Measurements from ENCODE around the gene ALG1. TPM values are rescaled to one million over a fixed set of nuclear protein-coding genes. Genes with fewer than 3 reads are reported as not detected.
"Not testable (repeated sequence)": the region's sequence is repeated elsewhere in the genome, so short reads cannot be mapped to it uniquely, and the experiment has no call there.

The ALG1 gene
- polyA plus RNA-seq, 1 donor = 25.6 TPM

GRCh38 chr16:5116780-5117295, 45.2 kb downstream of the ALG1 start:
- DNase-seq; H3K4me1 ChIP-seq (ENCODE audit: control insufficient read depth, insufficient read depth, low read length); H3K4me3 ChIP-seq (ENCODE audit: low read length); H3K27ac ChIP-seq (ENCODE audit: low read length); H3K9me3 ChIP-seq (ENCODE audit: control insufficient read depth, low read depth, low read length); H3K27me3 ChIP-seq (ENCODE audit: control insufficient read depth, insufficient read depth, low read length); H3K36me3 ChIP-seq (ENCODE audit: control insufficient read depth, insufficient read depth, low read length): not testable (repeated sequence)
- WGBS (ENCODE audit: insufficient coverage, low lambda C conversion rate) = no CpG with 5 or more reads among the region's 10 CpGs

- H3K27me3 ChIP-seq (ENCODE audit: control insufficient read depth, insufficient read depth, low read length); H3K27ac ChIP-seq (ENCODE audit: low read length); H3K4me1 ChIP-seq (ENCODE audit: control insufficient read depth, insufficient read depth, low read length); H3K9me3 ChIP-seq (ENCODE audit: control insufficient read depth, low read depth, low read length); H3K4me3 ChIP-seq (ENCODE audit: low read length); H3K36me3 ChIP-seq (ENCODE audit: control insufficient read depth, insufficient read depth, low read length): not testable (repeated sequence)
- DNase-seq = peak; percentile 19 to 29
- WGBS (ENCODE audit: insufficient coverage, low lambda C conversion rate) = no CpG with 5 or more reads among the region's 20 CpGs
Observed at GRCh38 chr16:5117300-5118087, 45.9 kb downstream of the ALG1 start.

- H3K4me1 ChIP-seq (ENCODE audit: control insufficient read depth, insufficient read depth, low read length); DNase-seq; H3K4me3 ChIP-seq (ENCODE audit: low read length); H3K9me3 ChIP-seq (ENCODE audit: control insufficient read depth, low read depth, low read length); H3K36me3 ChIP-seq (ENCODE audit: control insufficient read depth, insufficient read depth, low read length); H3K27me3 ChIP-seq (ENCODE audit: control insufficient read depth, insufficient read depth, low read length); H3K27ac ChIP-seq (ENCODE audit: low read length): not testable (repeated sequence)
- no CpG with 5 or more reads among the region's 3 CpGs for WGBS (ENCODE audit: insufficient coverage, low lambda C conversion rate)
Observed at GRCh38 chr16:5131467-5132004, 59.9 kb downstream of the ALG1 start.

- not testable (repeated sequence) for H3K4me1 ChIP-seq (ENCODE audit: control insufficient read depth, insufficient read depth, low read length); H3K36me3 ChIP-seq (ENCODE audit: control insufficient read depth, insufficient read depth, low read length); H3K27me3 ChIP-seq (ENCODE audit: control insufficient read depth, insufficient read depth, low read length); H3K4me3 ChIP-seq (ENCODE audit: low read length); DNase-seq; H3K9me3 ChIP-seq (ENCODE audit: control insufficient read depth, low read depth, low read length); H3K27ac ChIP-seq (ENCODE audit: low read length)
- no CpG with 5 or more reads among the region's 13 CpGs for WGBS (ENCODE audit: insufficient coverage, low lambda C conversion rate)
Observed at GRCh38 chr16:5132915-5133600, 61.4 kb downstream of the ALG1 start.

- not testable (repeated sequence) for H3K4me1 ChIP-seq (ENCODE audit: control insufficient read depth, insufficient read depth, low read length); H3K27me3 ChIP-seq (ENCODE audit: control insufficient read depth, insufficient read depth, low read length); H3K9me3 ChIP-seq (ENCODE audit: control insufficient read depth, low read depth, low read length); H3K36me3 ChIP-seq (ENCODE audit: control insufficient read depth, insufficient read depth, low read length); H3K4me3 ChIP-seq (ENCODE audit: low read length); H3K27ac ChIP-seq (ENCODE audit: low read length)
- DNase-seq = peak in 1 of 2 donors; percentile 22
- 0% methylated on average over 1 of the region's 13 CpGs for WGBS (ENCODE audit: insufficient coverage, low lambda C conversion rate)
Observed at GRCh38 chr16:5134739-5135452, 63.3 kb downstream of the ALG1 start.

Other genes starting within 250 kb of the ALG1 start
- gene GLYR1, start 224.6 kb upstream of the ALG1 start, polyA plus RNA-seq = 102 TPM
- 38.2 TPM for gene UBN1, start 224.4 kb upstream of the ALG1 start, polyA plus RNA-seq
- gene PPL, start 134.7 kb upstream of the ALG1 start, polyA plus RNA-seq = 32.2 TPM
- gene SEC14L5, start 113.5 kb upstream of the ALG1 start, polyA plus RNA-seq = 0.24 TPM
- gene NAGPA, start 37.9 kb upstream of the ALG1 start, polyA plus RNA-seq = 19.3 TPM
- gene C16orf89, start 5.9 kb upstream of the ALG1 start, polyA plus RNA-seq = 3.1 TPM
- 9.4 TPM for gene EEF2KMT, start 26.0 kb downstream of the ALG1 start, polyA plus RNA-seq